A549 (cell line): ENCODE measurements around the gene PLCL1. TPM values are rescaled to one million over a fixed set of nuclear protein-coding genes. Genes with fewer than 3 reads are reported as not detected.

Experiments
- ATAC-seq, 2 experiments: fragments of 200-7000 bp in 1 of 2; fragments of >200 bp in 1 of 2; cut with Nextera tagmentation in 1 of 2; cut with Tn5 transposase in 1 of 2; 3 replicates each; pipeline versions ENCODE4 v1.8.0 to v1.9.1; 2018 to 2020; ENCODE audit warnings: mild to moderate bottlenecking in 1 of 2, moderate library complexity in 1 of 2
- CTCF ChIA-PET: fragments of 300-600 bp; sonication (Branson Sonifier 250); formaldehyde crosslinking; extraction: SDS; loops from one replicate; lab custom pipeline; 2021; ENCODE audit warnings: antibody characterized with exemption, inconsistent platforms; lab: Yijun Ruan, JAX
- POLR2A ChIA-PET: fragments of 350-600 bp; formaldehyde crosslinking; extraction: SDS; loops from one replicate; lab custom pipeline; 2021; ENCODE audit warnings: antibody characterized with exemption, inconsistent platforms; lab: Yijun Ruan, JAX
- DNase-seq, 2 experiments: peaks; one replicate each; pipeline versions ENCODE4 v3.0.0 to v3.0.0-alpha.2; 2011 to 2016; ENCODE audit warnings: low read depth in 1 of 2, low spot score in 1 of 2
- FAIRE-seq: peaks from 2 replicates; lab custom pipeline; 2011; peaks lifted over from hg19 to GRCh38; lab: Jason Lieb, UNC
- H3K27ac ChIP-seq, 2 experiments: fragments of >200 bp; sonication (Bioruptor Twin); formaldehyde crosslinking; 3 replicates each; pipeline ENCODE4 v1.5.1; 2016 to 2017
- H3K4me1 ChIP-seq: fragments of >200 bp; sonication (Bioruptor Twin); formaldehyde crosslinking; 3 replicates; pipeline ENCODE4 v1.6.1; 2016
- H3K4me2 ChIP-seq: fragments of >200 bp; sonication (Bioruptor Twin); formaldehyde crosslinking; 3 replicates; pipeline ENCODE4 v1.6.1; 2016
- H3K4me3 ChIP-seq: fragments of >200 bp; sonication (Bioruptor Twin); formaldehyde crosslinking; 3 replicates; pipeline ENCODE4 v1.5.1; 2016
- H3K9me3 ChIP-seq: fragments of >200 bp; sonication (Bioruptor Twin); formaldehyde crosslinking; 3 replicates; pipeline ENCODE4 v1.6.1; 2016
- BHLHE40 ChIP-seq: IDR thresholded peaks from 2 replicates; pipeline ENCODE4 v1.6.1; 2012; ENCODE audit warnings: low read depth, low read length, inconsistent platforms
- CHD2 ChIP-seq: fragments of 150-350 bp; IDR thresholded peaks from 2 replicates; pipeline ENCODE4 v1.6.1; 2014; ENCODE audit warnings: low read length; ENCODE audit not compliant: partially characterized antibody
- CTCF ChIP-seq: fragments of >200 bp; sonication (Bioruptor Twin); formaldehyde crosslinking; IDR thresholded peaks from 3 replicates; pipeline ENCODE4 v1.5.1; 2016
- EHF ChIP-seq: fragments of 250-450 bp; sonication (Bioruptor Pico); IDR thresholded peaks from 2 replicates; pipeline ENCODE4 v1.5.0; 2020; ENCODE audit warnings: mild to moderate bottlenecking
- EHMT2 ChIP-seq: fragments of 200-600 bp; sonication (generic); IDR thresholded peaks from 2 replicates; pipeline ENCODE4 v1.6.1; 2016; ENCODE audit warnings: antibody characterized with exemption, low read depth, mild to moderate bottlenecking, moderate library complexity
- ELK1 ChIP-seq: fragments of 150-350 bp; IDR thresholded peaks from 2 replicates; pipeline ENCODE4 v1.6.1; 2014; ENCODE audit warnings: low read depth, mild to moderate bottlenecking, low read length
- ESRRA ChIP-seq: fragments of 150-350 bp; IDR thresholded peaks from 2 replicates; pipeline ENCODE4 v1.6.1; 2014; ENCODE audit warnings: mild to moderate bottlenecking, low read length, borderline replicate concordance
- FOXS1 ChIP-seq: fragments of 250-450 bp; sonication (Bioruptor Pico); IDR thresholded peaks from 2 replicates; pipeline ENCODE4 v1.5.0; 2020; ENCODE audit warnings: mild to moderate bottlenecking, moderate library complexity
- GATA3 ChIP-seq: IDR thresholded peaks from 2 replicates; pipeline ENCODE4 v1.6.1; 2012; ENCODE audit warnings: borderline replicate concordance
- HMGXB4 ChIP-seq: fragments of 250-450 bp; sonication (Bioruptor Pico); IDR thresholded peaks from 2 replicates; pipeline ENCODE4 v1.5.0; 2021; ENCODE audit warnings: mild to moderate bottlenecking, moderate library complexity, borderline replicate concordance
- HOXB13 ChIP-seq: fragments of 250-450 bp; sonication (Bioruptor Pico); IDR thresholded peaks from 2 replicates; pipeline ENCODE4 v1.5.0; 2020; ENCODE audit warnings: low read depth, mild to moderate bottlenecking, moderate library complexity
- MAX ChIP-seq: IDR thresholded peaks from 2 replicates; pipeline ENCODE4 v1.6.1; 2012
- MAZ ChIP-seq: fragments of 150-350 bp; IDR thresholded peaks from 2 replicates; pipeline ENCODE4 v1.6.1; 2014; ENCODE audit warnings: antibody characterized with exemption, low read depth, low read length, borderline replicate concordance
- NFE2L2 ChIP-seq: fragments of 150-350 bp; conservative IDR thresholded peaks from 2 replicates; pipeline ENCODE4 v1.6.1; 2014; ENCODE audit warnings: low read length
- NPAS2 ChIP-seq: fragments of 250-450 bp; sonication (Bioruptor Pico); IDR thresholded peaks from 2 replicates; pipeline ENCODE4 v1.8.0; 2022; ENCODE audit warnings: mild to moderate bottlenecking, moderate library complexity, borderline replicate concordance
- NR3C1 ChIP-seq: fragments of >200 bp; sonication (Bioruptor Twin); formaldehyde crosslinking; IDR thresholded peaks from 3 replicates; pipeline ENCODE4 v1.6.1; 2017
- PHF8 ChIP-seq: fragments of 200-600 bp; sonication (generic); IDR thresholded peaks from 2 replicates; pipeline ENCODE4 v1.6.1; 2016; ENCODE audit warnings: low read depth, mild to moderate bottlenecking, antibody characterized with exemption, moderate library complexity, borderline replicate concordance
- POLR2A ChIP-seq: IDR thresholded peaks from 2 replicates; pipeline ENCODE4 v1.6.1; 2012; ENCODE audit warnings: mild to moderate bottlenecking, low read length
- RAD21 ChIP-seq, 2 experiments: fragments of >200 bp in 1 of 2; sonication (Bioruptor Twin) in 1 of 2; formaldehyde crosslinking in 1 of 2; IDR thresholded peaks in 1 of 2; conservative IDR thresholded peaks in 1 of 2; 2 replicates in 1 of 2; 3 replicates in 1 of 2; pipeline ENCODE4 v1.6.1; 2012 to 2018; ENCODE audit warnings: inconsistent platforms in 1 of 2
- RARB ChIP-seq: fragments of 250-450 bp; sonication (Bioruptor Pico); IDR thresholded peaks from 2 replicates; pipeline ENCODE4 v1.8.0; 2021; ENCODE audit warnings: mild to moderate bottlenecking, moderate library complexity
- RCOR1 ChIP-seq: fragments of 150-350 bp; IDR thresholded peaks from 2 replicates; pipeline ENCODE4 v1.6.1; 2014; ENCODE audit warnings: antibody characterized with exemption, low read length, low read depth
- REST ChIP-seq: fragments of 200-600 bp; sonication (generic); IDR thresholded peaks from 2 replicates; pipeline ENCODE4 v1.6.1; 2016; ENCODE audit warnings: antibody characterized with exemption, mild to moderate bottlenecking, moderate library complexity
- RNF2 ChIP-seq: fragments of 200-600 bp; sonication (generic); IDR thresholded peaks from 2 replicates; pipeline ENCODE4 v1.6.1; 2016; ENCODE audit warnings: low read depth, mild to moderate bottlenecking, antibody characterized with exemption, moderate library complexity, borderline replicate concordance
- SMC3 ChIP-seq: fragments of >200 bp; sonication (Bioruptor Twin); formaldehyde crosslinking; IDR thresholded peaks from 3 replicates; pipeline ENCODE4 v1.6.1; 2018; ENCODE audit warnings: inconsistent platforms
- TFCP2L1 ChIP-seq: fragments of 250-450 bp; sonication (Bioruptor Pico); IDR thresholded peaks from 2 replicates; pipeline ENCODE4 v1.5.0; 2021; ENCODE audit warnings: mild to moderate bottlenecking
- ZFP36 ChIP-seq: fragments of 450-650 bp; IDR thresholded peaks from 2 replicates; pipeline ENCODE4 v1.6.1; 2014; ENCODE audit warnings: borderline replicate concordance; ENCODE audit not compliant: partially characterized antibody
- ZNF302 ChIP-seq: fragments of 250-450 bp; sonication (Bioruptor Pico); IDR thresholded peaks from 2 replicates; pipeline ENCODE4 v1.9.0; 2021; ENCODE audit warnings: inconsistent platforms, mild to moderate bottlenecking, moderate library complexity
- WGBS: methylation state at CpG from one replicate; pipeline ENCODE4 v1.1.6; 2017; ENCODE audit errors: missing lambda C conversion rate; 5-methylcytosine and 5-hydroxymethylcytosine counted together
- polyA plus RNA-seq, 4 experiments: library from polyadenylated mRNA; depleted of rRNA in 3 of 4; stranded (reverse); fragments of >200 nt; fragmentation: RNase III in 1 of 4; extraction: RNeasy Plus Mini Kit Qiagen cat#74134 plus additional on column Dnase treatment in 1 of 4; gene quantifications; 2 replicates in 3 of 4; 3 replicates in 1 of 4; pipeline ENCODE4 v1.2.3, GENCODE V29; 2011 to 2017
- TF ChIP-seq, protein P1 (sequence below): IDR thresholded peaks from 2 replicates; pipeline ENCODE4 v1.6.1; 2012; ENCODE audit warnings: low read depth, borderline replicate concordance
- TF ChIP-seq, protein P2 (sequence below): fragments of >200 bp; sonication (Bioruptor Twin); formaldehyde crosslinking; IDR thresholded peaks from 3 replicates; pipeline ENCODE4 v1.6.1; 2016

Gene PLCL1
- polyA plus RNA-seq, 2 of the 4 experiments (the other 2 are of a cell fraction), result 0.03 TPM

- Histone ChIP-seq H3K4me1 (no peaks in the 10 kb centered on the region), H3K4me2 (no peak overlapping the region), H3K27ac (no peak overlapping the region), H3K9me3 (no peaks in the 10 kb centered on the region), H3K4me3 (no peak overlapping the region)
- TF ChIP-seq NPAS2 (CRISPR knock-in tag), result no peak
- TF ChIP-seq REST, result no peak
- TF ChIP-seq FOXS1 (CRISPR knock-in tag), result no peak
- TF ChIP-seq NFE2L2, result no peak
- TF ChIP-seq ZFP36, result no peak
- TF ChIP-seq, protein P1, sequence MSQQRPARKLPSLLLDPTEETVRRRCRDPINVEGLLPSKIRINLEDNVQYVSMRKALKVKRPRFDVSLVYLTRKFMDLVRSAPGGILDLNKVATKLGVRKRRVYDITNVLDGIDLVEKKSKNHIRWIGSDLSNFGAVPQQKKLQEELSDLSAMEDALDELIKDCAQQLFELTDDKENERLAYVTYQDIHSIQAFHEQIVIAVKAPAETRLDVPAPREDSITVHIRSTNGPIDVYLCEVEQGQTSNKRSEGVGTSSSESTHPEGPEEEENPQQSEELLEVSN, result no peak
- no peak for TF ChIP-seq CTCF
- TF ChIP-seq ESRRA, result no peak
- TF ChIP-seq MAZ, result no peak
- TF ChIP-seq RARB, result no peak
- no peak for TF ChIP-seq HMGXB4 (CRISPR knock-in tag)
- TF ChIP-seq ZNF302 (CRISPR knock-in tag), result no peak
- TF ChIP-seq MAX, result no peak
- no peak for TF ChIP-seq NR3C1
- TF ChIP-seq RAD21 (conservative IDR thresholded peaks at IDR 0.05 in 1 of 2, IDR thresholded peaks at IDR 0.05 in 1 of 2), result no peak
- no peak for TF ChIP-seq EHMT2
- ChIA-PET CTCF (no interaction called here), POLR2A (no interaction called here)
- no peak for ATAC-seq
- WGBS, result 27% methylated on average over 3 of the region's 3 CpGs
- DNase-seq, result no peak
- no peak for FAIRE-seq
Observed at GRCh38 chr2:197868206-197868605, 63.8 kb downstream of the PLCL1 start.

DNA sequence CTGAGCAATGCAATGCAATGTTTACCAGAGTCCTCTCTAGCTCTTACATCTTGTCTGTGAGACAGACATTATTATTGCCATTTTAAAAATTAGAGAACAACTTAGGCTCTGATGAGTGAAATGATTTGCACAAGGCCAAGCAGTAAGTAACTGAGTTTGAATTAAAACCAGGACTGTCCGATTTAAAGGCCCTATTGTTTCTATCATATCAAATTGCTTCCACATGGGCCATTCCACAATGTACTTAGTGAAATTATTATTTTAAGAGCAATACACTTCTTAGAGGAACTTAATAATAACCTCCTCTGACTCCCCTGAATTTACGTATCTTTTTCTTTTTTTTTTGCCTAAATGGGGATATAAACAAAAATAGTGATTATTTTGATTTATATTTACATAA lies 64.6 kb downstream of the PLCL1 start:
- CTCF ChIA-PET, result no interaction called here
- Histone ChIP-seq H3K27ac (no peak overlapping the region), H3K4me2 (no peak overlapping the region), H3K9me3 (no peaks in the 10 kb centered on the region), H3K4me3 (no peak overlapping the region), H3K4me1 (no peaks in the 10 kb centered on the region)
- POLR2A ChIA-PET, result no interaction called here
- FAIRE-seq, result no peak
- WGBS, result 72% methylated on average over 2 of the region's 2 CpGs
- no peak for DNase-seq
- ATAC-seq, result no peak
- no peak for TF ChIP-seq FOXS1 (CRISPR knock-in tag)
- TF ChIP-seq ELK1, result no peak
- TF ChIP-seq, protein P2, sequence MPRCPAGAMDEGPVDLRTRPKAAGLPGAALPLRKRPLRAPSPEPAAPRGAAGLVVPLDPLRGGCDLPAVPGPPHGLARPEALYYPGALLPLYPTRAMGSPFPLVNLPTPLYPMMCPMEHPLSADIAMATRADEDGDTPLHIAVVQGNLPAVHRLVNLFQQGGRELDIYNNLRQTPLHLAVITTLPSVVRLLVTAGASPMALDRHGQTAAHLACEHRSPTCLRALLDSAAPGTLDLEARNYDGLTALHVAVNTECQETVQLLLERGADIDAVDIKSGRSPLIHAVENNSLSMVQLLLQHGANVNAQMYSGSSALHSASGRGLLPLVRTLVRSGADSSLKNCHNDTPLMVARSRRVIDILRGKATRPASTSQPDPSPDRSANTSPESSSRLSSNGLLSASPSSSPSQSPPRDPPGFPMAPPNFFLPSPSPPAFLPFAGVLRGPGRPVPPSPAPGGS, result no peak
- TF ChIP-seq BHLHE40, result no peak
- TF ChIP-seq TFCP2L1 (CRISPR knock-in tag), result no peak
- TF ChIP-seq SMC3, result no peak
- TF ChIP-seq HOXB13 (CRISPR knock-in tag), result no peak
- TF ChIP-seq CHD2, result no peak
- TF ChIP-seq PHF8, result no peak
- TF ChIP-seq RNF2, result no peak
- no peak for TF ChIP-seq POLR2A
- no peak for TF ChIP-seq RCOR1
- no peak for TF ChIP-seq GATA3
- TF ChIP-seq EHF (CRISPR knock-in tag), result no peak
